Esophagus muscularis mucosa (tissue), 4 donors: ENCODE measurements around the gene HOXC10. TPM values are rescaled to one million over a fixed set of nuclear protein-coding genes. Genes with fewer than 3 reads are reported as not detected.

ENCODE experiments used
- DNase-seq: peaks from one replicate; pipeline ENCODE4 v3.0.0-alpha.2; 2017; ENCODE audit errors: extremely low spot score
- H3K27ac ChIP-seq, 4 donors: fragments of 200-600 bp; sonication (generic); replicated peaks in 1 of 4; 1 replicate in 3 of 4; 2 replicates in 1 of 4; pipeline ENCODE4 v1.5.1; 2016 to 2019; ENCODE audit warnings: mild to moderate bottlenecking in 1 of 4
- H3K27me3 ChIP-seq, 4 donors: fragments of 200-600 bp; sonication (generic); one replicate each; pipeline versions ENCODE4 v1.5.1 to v1.6.0; 2016 to 2019
- H3K36me3 ChIP-seq, 4 donors: fragments of 200-600 bp; sonication (generic); one replicate each; pipeline ENCODE4 v1.5.1; 2016 to 2019
- H3K4me1 ChIP-seq, 4 donors: fragments of 200-600 bp; sonication (generic); one replicate each; pipeline ENCODE4 v1.5.1; 2016 to 2019
- H3K4me3 ChIP-seq, 4 donors: fragments of 200-600 bp; sonication (generic); 1 replicate in 2 of 4; 2 replicates in 2 of 4; pipeline ENCODE4 v1.5.1; 2016 to 2019; ENCODE audit warnings: mild to moderate bottlenecking in 4 of 4, moderate library complexity in 1 of 4
- H3K9me3 ChIP-seq, 4 donors: fragments of 200-600 bp; sonication (generic); 1 replicate in 3 of 4; 2 replicates in 1 of 4; pipeline ENCODE4 v1.5.1; 2016 to 2019
- CTCF ChIP-seq, 3 experiments: fragments of 200-600 bp in 2 of 3; fragments of 450-650 bp in 1 of 3; sonication (generic) in 2 of 3; IDR thresholded peaks; one replicate each; pipeline ENCODE4 v1.5.1; 2017 to 2019; ENCODE audit warnings: antibody characterized with exemption in 3 of 3, mild to moderate bottlenecking in 2 of 3, moderate library complexity in 1 of 3
- EP300 ChIP-seq: sonication (generic); formaldehyde crosslinking; IDR thresholded peaks from one replicate; pipeline ENCODE4 v1.6.1; 2017; ENCODE audit warnings: antibody characterized with exemption
- POLR2A ChIP-seq: fragments of 450-650 bp; IDR thresholded peaks from one replicate; pipeline ENCODE4 v1.6.1; 2017; ENCODE audit warnings: antibody characterized with exemption, moderate library complexity, mild to moderate bottlenecking, low read depth
- POLR2AphosphoS5 ChIP-seq, 2 donors: sonication (generic); formaldehyde crosslinking; IDR thresholded peaks; one replicate each; pipeline ENCODE4 v1.6.1; 2017; ENCODE audit warnings: antibody characterized with exemption in 2 of 2
- WGBS: methylation state at CpG from one replicate; pipeline ENCODE4 v1.1.5; 2018; 5-methylcytosine and 5-hydroxymethylcytosine counted together
- intact Hi-C: fragments of 100-400 bp; cut with DNase I; formaldehyde crosslinking; loops from one replicate; pipeline ENCODE4 v1.15.1; 2023
- total RNA-seq, 4 donors: library from RNA; depleted of rRNA; stranded (reverse); fragments of >200 nt; gene quantifications; one replicate each; pipeline versions ENCODE4 v1.1.0 to v1.2.1, GENCODE V29; 2016

The HOXC10 gene
- total RNA-seq, 4 donors from 2014 or later: not detected

- peaks cover 12 to 100% (median 97%) of the 10 kb centered on the region in 4 donors for H3K27me3 ChIP-seq
- TF ChIP-seq CTCF (IDR thresholded peaks at IDR 0.05) (no peak), EP300 (no peak), POLR2AphosphoS5 (IDR thresholded peaks at IDR 0.05) (no peak), POLR2A (no peak)
- intact Hi-C loops: no loop called here
- WGBS: 48% methylated on average over 7 of the region's 7 CpGs
- no peaks in the 10 kb centered on the region for H3K9me3 ChIP-seq
- no peak for DNase-seq
- H3K36me3 ChIP-seq: no peaks in the 10 kb centered on the region
- H3K27ac ChIP-seq: no peak overlapping the region
- peaks cover 25 to 46% (median 27%) of the 10 kb centered on the region in 4 donors for H3K4me1 ChIP-seq
- no peak overlapping the region for H3K4me3 ChIP-seq
Observed at GRCh38 chr12:53992377-53992889, 7.5 kb downstream of the HOXC10 start.

GRCh38 chr12:53993162-53994008 is 8.4 kb downstream of the HOXC10 start:
- TF ChIP-seq EP300 (no peak), CTCF (IDR thresholded peaks at IDR 0.05) (no peak), POLR2A (no peak), POLR2AphosphoS5 (IDR thresholded peaks at IDR 0.05) (no peak)
- 28% methylated on average over 18 of the region's 18 CpGs for WGBS
- Histone ChIP-seq H3K9me3 (no peaks in the 10 kb centered on the region), H3K4me3 (no peak overlapping the region), H3K36me3 (no peaks in the 10 kb centered on the region), H3K27me3 (peaks cover 12 to 100% (median 97%) of the 10 kb centered on the region in 4 donors), H3K4me1 (peaks cover 25 to 50% (median 31%) of the 10 kb centered on the region in 4 donors), H3K27ac (no peak overlapping the region)
- intact Hi-C loops: no loop called here
- DNase-seq: no peak

- Histone ChIP-seq H3K27ac (no peak overlapping the region), H3K36me3 (no peaks in the 10 kb centered on the region), H3K9me3 (no peaks in the 10 kb centered on the region), H3K27me3 (peaks cover 12 to 100% (median 97%) of the 10 kb centered on the region in 4 donors), H3K4me1 (peaks cover 25 to 50% (median 31%) of the 10 kb centered on the region in 4 donors), H3K4me3 (no peak overlapping the region)
- DNase-seq: no peak
- intact Hi-C loops: no loop called here
- TF ChIP-seq EP300: no peak
- WGBS: 5% methylated on average over 12 of the region's 19 CpGs
Observed at GRCh38 chr12:53994009-53994263, 9.0 kb downstream of the HOXC10 start.

GRCh38 chr12:53994264-53995001 is 9.5 kb downstream of the HOXC10 start:
- 13% methylated on average over 19 of the region's 60 CpGs for WGBS
- Histone ChIP-seq H3K36me3 (no peaks in the 10 kb centered on the region), H3K27ac (no peak overlapping the region), H3K4me1 (peaks cover 24 to 53% (median 32%) of the 10 kb centered on the region in 4 donors), H3K9me3 (no peaks in the 10 kb centered on the region), H3K27me3 (peaks cover 12 to 100% (median 97%) of the 10 kb centered on the region in 4 donors), H3K4me3 (peak overlapping the region in 3 of 4 donors; percentile 46 to 61 (median 51))
- intact Hi-C loops: no loop called here
- no peak for TF ChIP-seq POLR2A
- TF ChIP-seq EP300: no peak
- TF ChIP-seq POLR2AphosphoS5 (IDR thresholded peaks at IDR 0.05): no peak
- TF ChIP-seq CTCF (IDR thresholded peaks at IDR 0.05): no peak
- DNase-seq: no peak

GRCh38 chr12:53995002-53995377 is 10.0 kb downstream of the HOXC10 start:
- Histone ChIP-seq H3K27ac (no peak overlapping the region), H3K4me3 (peak overlapping the region; percentile 46 to 61 (median 52)), H3K36me3 (no peaks in the 10 kb centered on the region), H3K4me1 (peaks cover 25 to 59% (median 37%) of the 10 kb centered on the region in 4 donors), H3K27me3 (peaks cover 12 to 100% (median 98%) of the 10 kb centered on the region in 4 donors), H3K9me3 (no peaks in the 10 kb centered on the region)
- WGBS: 8% methylated on average over 15 of the region's 17 CpGs
- no peak for DNase-seq
- intact Hi-C loops: no loop called here
- TF ChIP-seq EP300 (no peak), CTCF (IDR thresholded peaks at IDR 0.05) (no peak), POLR2A (no peak), POLR2AphosphoS5 (IDR thresholded peaks at IDR 0.05) (no peak)
